IPS-15b (cell line): Measurements from ENCODE around the gene CASP1.
"Not testable (repeated sequence)": the region's sequence is repeated elsewhere in the genome, so short reads cannot be mapped to it uniquely, and the experiment has no call there.

ENCODE experiments used
- H3K27me3 ChIP-seq: one replicate; pipeline ENCODE4 v1.6.1; 2013; ENCODE audit warnings: low read length; ENCODE audit not compliant: control insufficient read depth, insufficient read depth
- H3K36me3 ChIP-seq: one replicate; pipeline ENCODE4 v1.6.1; 2013; ENCODE audit warnings: low read length; ENCODE audit not compliant: control insufficient read depth, insufficient read depth
- H3K4me1 ChIP-seq: one replicate; pipeline ENCODE4 v1.6.1; 2013; ENCODE audit warnings: mild to moderate bottlenecking, low read length; ENCODE audit not compliant: control insufficient read depth, insufficient read depth
- H3K4me3 ChIP-seq: one replicate; pipeline ENCODE4 v1.5.1; 2013; ENCODE audit warnings: low read depth, low read length
- H3K9ac ChIP-seq: one replicate; pipeline ENCODE4 v1.6.1; 2013; ENCODE audit warnings: low read depth, mild to moderate bottlenecking, low read length
- H3K9me3 ChIP-seq: one replicate; pipeline ENCODE4 v1.6.1; 2013; ENCODE audit warnings: mild to moderate bottlenecking, low read length; ENCODE audit not compliant: control insufficient read depth, insufficient read depth

CASP1 gene

GRCh38 chr11:105063245-105063941 lies 28.4 kb upstream of the CASP1 start:
- H3K9ac ChIP-seq, H3K4me3 ChIP-seq, H3K4me1 ChIP-seq, H3K27me3 ChIP-seq, H3K9me3 ChIP-seq, H3K36me3 ChIP-seq: not testable (repeated sequence)

DNA sequence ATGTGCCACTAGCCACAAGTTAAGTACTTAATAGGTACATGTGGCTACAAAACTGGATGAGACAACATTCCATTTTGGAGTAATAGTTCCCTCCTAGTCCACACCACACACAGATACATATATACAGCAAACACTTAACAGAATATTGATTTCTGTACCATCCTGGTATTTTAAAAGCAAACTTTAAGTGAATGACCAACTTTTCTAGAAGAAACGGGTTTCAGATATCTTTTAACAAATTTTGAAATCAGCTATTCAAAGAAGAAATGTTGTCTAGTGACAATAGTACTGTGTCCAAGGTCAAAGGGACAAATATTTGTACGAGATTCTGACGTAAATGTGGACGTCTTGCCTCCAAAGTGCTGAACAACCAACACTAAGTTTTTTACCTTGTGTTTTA lies 22.5 kb upstream of the CASP1 start:
- no peaks in the 10 kb centered on the region for H3K4me1 ChIP-seq
- H3K36me3 ChIP-seq: no peaks in the 10 kb centered on the region
- no peaks in the 10 kb centered on the region for H3K27me3 ChIP-seq
- H3K4me3 ChIP-seq: no peak overlapping the region
- no peaks in the 10 kb centered on the region for H3K9me3 ChIP-seq
- no peak overlapping the region for H3K9ac ChIP-seq

DNA sequence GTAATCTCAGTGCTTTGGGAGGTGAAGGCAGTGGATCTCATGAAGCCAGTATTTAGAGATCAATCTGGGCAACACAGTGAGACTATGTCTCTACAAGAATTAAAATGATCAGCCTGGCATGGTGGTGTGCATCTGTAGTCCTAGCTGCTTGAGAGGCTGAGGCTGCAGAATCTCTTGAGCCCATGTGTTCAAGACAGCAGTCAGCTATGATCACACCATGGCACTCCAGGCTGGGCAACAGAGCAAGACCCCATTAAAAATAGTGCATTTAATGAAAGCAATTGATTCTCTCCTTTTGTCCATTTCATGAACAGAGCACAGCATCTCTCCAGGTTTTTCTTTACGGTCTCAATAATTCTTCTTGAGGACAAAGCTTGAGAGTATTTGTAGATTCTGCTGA lies 21.5 kb upstream of the CASP1 start:
- Histone ChIP-seq H3K4me3 (no peak overlapping the region), H3K4me1 (no peaks in the 10 kb centered on the region), H3K36me3 (no peaks in the 10 kb centered on the region), H3K9ac (no peak overlapping the region), H3K9me3 (no peaks in the 10 kb centered on the region), H3K27me3 (no peaks in the 10 kb centered on the region)

- no peaks in the 10 kb centered on the region for H3K27me3 ChIP-seq
- no peaks in the 10 kb centered on the region for H3K36me3 ChIP-seq
These were observed 20.0 kb upstream of the CASP1 start for GRCh38 chr11:105054723-105055493.

GRCh38 chr11:105052487-105052886 lies 17.5 kb upstream of the CASP1 start:
- Histone ChIP-seq H3K4me3 (no peak overlapping the region), H3K36me3 (no peaks in the 10 kb centered on the region), H3K4me1 (no peaks in the 10 kb centered on the region), H3K27me3 (no peaks in the 10 kb centered on the region), H3K9me3 (no peaks in the 10 kb centered on the region), H3K9ac (no peak overlapping the region)

More at GRCh38 chr11:105054723-105055493, 20.0 kb upstream of the CASP1 start:
- Histone ChIP-seq H3K9me3 (no peaks in the 10 kb centered on the region), H3K9ac (no peak overlapping the region), H3K4me3 (no peak overlapping the region), H3K4me1 (no peaks in the 10 kb centered on the region)

DNA sequence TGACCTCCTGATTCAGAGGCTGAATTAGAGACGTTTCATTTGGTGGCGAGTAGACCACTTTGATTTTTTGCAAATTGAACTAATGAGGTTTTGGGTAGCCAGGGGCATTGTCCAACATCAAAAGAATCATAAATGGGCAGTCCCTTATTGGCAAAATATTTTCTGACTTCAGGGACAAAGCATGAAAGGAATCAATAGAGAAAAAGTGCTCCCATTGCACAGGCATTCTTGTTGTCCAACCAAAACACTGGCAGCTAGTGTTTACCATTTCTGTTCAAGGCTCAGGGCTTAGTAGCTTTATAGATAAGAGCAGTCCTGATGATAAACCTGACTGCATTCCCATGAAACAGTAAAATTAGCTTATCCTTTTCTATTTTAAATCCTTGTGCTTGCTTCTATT lies 16.6 kb upstream of the CASP1 start:
- Histone ChIP-seq H3K4me1 (no peaks in the 10 kb centered on the region), H3K9me3 (no peaks in the 10 kb centered on the region), H3K9ac (no peak overlapping the region), H3K4me3 (no peak overlapping the region), H3K36me3 (no peaks in the 10 kb centered on the region), H3K27me3 (no peaks in the 10 kb centered on the region)

DNA sequence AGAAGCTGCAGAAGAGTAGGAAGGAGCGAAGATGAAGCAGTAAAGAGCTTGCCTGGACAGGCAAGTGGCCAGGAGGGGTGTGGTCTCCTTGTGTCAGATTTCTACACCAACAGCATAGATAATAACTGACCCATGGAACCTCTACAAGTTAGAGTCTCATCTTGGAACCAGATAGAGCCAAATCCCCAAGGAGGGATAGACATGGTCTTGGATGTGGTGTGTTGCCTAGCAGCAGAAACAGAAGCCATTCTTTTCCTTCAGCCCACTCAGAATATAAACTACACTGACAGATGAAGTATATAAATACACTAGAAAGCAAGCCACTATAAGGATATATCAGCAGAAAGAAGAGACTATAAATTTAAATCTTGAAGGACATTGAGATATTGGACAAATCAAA lies 14.5 kb upstream of the CASP1 start:
- H3K27me3 ChIP-seq: no peaks in the 10 kb centered on the region
- no peaks in the 10 kb centered on the region for H3K9me3 ChIP-seq
- H3K9ac ChIP-seq: no peak overlapping the region
- H3K4me3 ChIP-seq: no peak overlapping the region
- no peaks in the 10 kb centered on the region for H3K4me1 ChIP-seq
- H3K36me3 ChIP-seq: no peaks in the 10 kb centered on the region

GRCh38 chr11:105046898-105047579 lies 12.1 kb upstream of the CASP1 start:
- no peaks in the 10 kb centered on the region for H3K4me1 ChIP-seq
- no peaks in the 10 kb centered on the region for H3K27me3 ChIP-seq
- no peak overlapping the region for H3K9ac ChIP-seq
- H3K9me3 ChIP-seq: no peaks in the 10 kb centered on the region
- H3K36me3 ChIP-seq: no peaks in the 10 kb centered on the region
- no peak overlapping the region for H3K4me3 ChIP-seq

DNA sequence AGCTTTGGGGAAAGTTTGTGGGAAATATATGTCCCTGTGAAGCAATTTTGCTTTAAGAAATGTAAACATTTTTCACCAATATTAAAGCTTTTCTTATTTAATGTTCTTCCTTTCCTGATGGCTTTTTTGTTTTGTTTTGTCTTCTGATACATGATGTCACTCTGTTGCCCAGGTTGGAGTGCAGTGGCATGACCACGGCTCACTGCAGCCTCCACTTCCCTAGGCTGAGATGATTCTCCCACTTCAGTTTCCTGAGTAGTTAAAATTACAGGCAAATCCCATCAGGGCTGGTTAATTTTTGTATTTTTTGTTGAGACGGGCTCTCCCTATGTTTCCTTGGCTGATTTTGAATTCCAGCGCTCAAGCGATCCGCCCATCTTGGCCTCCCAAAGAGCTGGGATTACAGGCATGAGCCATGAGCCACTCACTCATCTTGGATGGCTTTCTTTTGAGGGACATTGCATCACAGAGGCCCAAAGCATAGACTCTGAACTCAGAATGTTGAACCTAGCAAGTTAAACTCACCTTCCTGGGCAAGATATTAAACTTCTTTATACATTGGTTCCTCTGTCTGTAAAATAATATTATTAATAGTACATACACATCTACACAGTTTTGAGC lies 10.8 kb upstream of the CASP1 start:
- H3K9ac ChIP-seq: no peak overlapping the region

DNA sequence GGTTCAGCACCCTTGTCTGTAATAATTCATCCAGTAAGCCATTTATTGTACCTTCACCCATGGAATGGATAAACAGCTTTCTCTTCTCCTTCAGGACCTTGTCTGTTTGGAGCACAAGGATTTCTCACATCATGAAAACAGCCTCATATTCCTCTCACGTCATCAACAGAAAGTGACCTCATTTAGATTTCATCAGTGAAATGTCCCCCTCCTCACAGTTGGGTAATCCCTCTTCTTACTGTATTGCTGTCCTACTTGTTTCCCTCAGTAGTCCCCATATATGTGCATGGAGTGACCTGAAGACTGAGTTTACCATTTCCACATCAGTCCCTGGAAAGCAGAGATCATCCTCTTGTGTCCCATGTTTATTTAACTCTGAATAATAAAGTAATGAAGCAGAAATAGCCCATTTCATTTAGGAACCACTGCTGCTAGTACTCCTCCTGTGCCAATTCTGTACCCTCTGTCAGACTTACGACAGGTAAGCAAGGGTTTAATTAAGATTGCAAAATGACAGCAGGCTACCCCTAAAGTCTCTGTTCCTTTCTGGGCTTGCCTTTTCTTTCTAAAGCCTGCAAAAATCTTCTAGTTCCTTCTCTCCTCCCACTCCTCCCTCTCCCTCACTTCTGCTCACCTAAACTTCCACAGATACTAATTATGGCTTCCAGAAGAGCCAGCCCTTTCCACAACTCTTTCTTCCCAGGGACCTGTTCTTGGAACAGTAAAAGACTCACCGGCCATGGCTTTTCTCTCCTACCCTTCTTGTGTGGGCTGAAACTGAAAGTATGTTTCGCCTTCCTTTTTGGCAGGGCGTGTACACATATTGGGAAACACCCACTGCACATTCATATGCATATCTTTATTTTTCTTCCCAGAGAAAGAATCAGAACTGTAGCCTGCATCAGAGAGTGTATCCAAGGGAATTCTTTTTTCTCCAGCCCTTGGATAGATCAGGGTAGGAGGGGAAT lies 9.9 kb upstream of the CASP1 start, which contains the start of gene CARD16:
Gene CARD16 (minus strand): TSS at position 779 of the 968 bp plus-strand sequence. CDS start 38 bp downstream, at position 741.
- not testable (repeated sequence) for H3K9ac ChIP-seq, H3K4me3 ChIP-seq, H3K9me3 ChIP-seq, H3K27me3 ChIP-seq, H3K36me3 ChIP-seq, H3K4me1 ChIP-seq

More for the DNA sequence above, 10.8 kb upstream of the CASP1 start:
- Histone ChIP-seq H3K36me3 (no peaks in the 10 kb centered on the region), H3K27me3 (no peaks in the 10 kb centered on the region), H3K4me3 (no peak overlapping the region), H3K9me3 (no peaks in the 10 kb centered on the region), H3K4me1 (no peaks in the 10 kb centered on the region)

DNA sequence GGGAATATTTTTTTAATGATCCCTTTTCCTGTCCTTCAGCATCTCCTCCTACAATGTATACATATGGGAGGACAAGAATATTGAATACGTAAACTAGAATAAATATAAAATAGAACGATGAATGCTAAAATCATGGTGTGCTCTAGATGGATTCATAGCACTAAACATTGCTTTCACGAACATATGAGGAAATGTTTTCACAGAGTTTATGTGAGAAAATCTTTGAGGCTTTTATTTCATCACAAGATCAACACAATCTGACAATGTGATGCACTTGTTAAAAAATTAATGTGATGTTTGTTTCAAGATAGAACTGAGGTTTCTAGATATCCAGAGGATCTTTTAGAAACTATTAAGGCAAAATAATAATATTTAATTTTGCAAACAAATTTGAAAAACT lies 7.2 kb upstream of the CASP1 start:
- Histone ChIP-seq H3K4me1 (no peaks in the 10 kb centered on the region), H3K9me3 (no peaks in the 10 kb centered on the region), H3K9ac (no peak overlapping the region), H3K4me3 (no peak overlapping the region), H3K36me3 (no peaks in the 10 kb centered on the region), H3K27me3 (no peaks in the 10 kb centered on the region)
